GM12878 (cell line): ENCODE data around the gene SMAP1.
"Not testable (repeated sequence)": the region's sequence is repeated elsewhere in the genome, so short reads cannot be mapped to it uniquely, and the experiment has no call there.

Source experiments
- EP300 ChIP-seq, 2 experiments: fragments of 150-350 bp in 1 of 2; IDR thresholded peaks; 2 replicates each; pipeline ENCODE4 v1.6.1; 2011 to 2012; ENCODE audit warnings: low read depth in 2 of 2, low read length in 2 of 2, borderline replicate concordance in 1 of 2, improper control_type of control experiment in 1 of 2, inconsistent platforms in 1 of 2; ENCODE audit not compliant: control insufficient read depth in 1 of 2
- NFIC ChIP-seq: IDR thresholded peaks from 2 replicates; pipeline ENCODE4 v1.6.1; 2012; ENCODE audit warnings: low read depth, mild to moderate bottlenecking, inconsistent platforms, low read length, moderate library complexity
- POLR2A ChIP-seq: IDR thresholded peaks from 2 replicates; pipeline ENCODE4 v1.6.1; 2011; ENCODE audit warnings: low read depth, mild to moderate bottlenecking, low read length
- RAD51 ChIP-seq: fragments of 450-650 bp; IDR thresholded peaks from 2 replicates; pipeline ENCODE4 v1.6.1; 2016; ENCODE audit warnings: moderate library complexity, mild to moderate bottlenecking, inconsistent platforms
- TAF1 ChIP-seq: IDR thresholded peaks from 2 replicates; pipeline ENCODE4 v1.6.1; 2011; ENCODE audit warnings: mild to moderate bottlenecking, low read depth, low read length, borderline replicate concordance
- TF ChIP-seq, protein P1 (sequence below), 3 experiments: IDR thresholded peaks in 2 of 3; conservative IDR thresholded peaks in 1 of 3; 2 replicates each; pipeline ENCODE4 v1.5.1; 2011; ENCODE audit warnings: low read depth in 3 of 3, low read length in 3 of 3, mild to moderate bottlenecking in 3 of 3, control low read depth in 2 of 3, moderate library complexity in 2 of 3, inconsistent platforms in 1 of 3, mixed read lengths in 1 of 3; ENCODE audit not compliant: control insufficient read depth in 2 of 3, insufficient read depth in 1 of 3; ENCODE audit errors: extremely low read depth in 1 of 3

DNA sequence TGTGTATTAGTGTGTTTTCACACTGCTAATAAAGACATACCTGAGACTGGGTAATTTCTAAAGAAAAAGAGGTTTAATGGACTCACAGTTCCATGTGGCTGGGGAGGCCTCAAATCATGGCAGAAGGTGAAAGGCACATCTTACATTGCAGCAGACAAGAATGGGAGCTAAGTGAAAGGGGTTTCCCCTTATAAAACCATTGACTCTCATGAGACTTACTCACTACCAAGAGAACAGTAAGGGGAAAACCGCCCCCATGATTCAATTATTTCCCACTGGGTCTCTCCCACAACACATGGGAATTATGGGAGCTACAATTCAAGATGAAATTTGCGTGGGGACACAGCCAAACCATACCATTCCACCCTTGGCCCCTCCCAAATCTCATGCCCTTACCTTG, 73.1 kb downstream of the SMAP1 start:
- not testable (repeated sequence) for TF ChIP-seq RAD51; POLR2A; NFIC; TAF1; EP300 (IDR thresholded peaks at IDR 0.05; ENCODE audit: borderline replicate concordance in 1 of 2, control insufficient read depth in 1 of 2, low read depth in 2 of 2, low read length in 2 of 2)
- TF ChIP-seq, protein P1, sequence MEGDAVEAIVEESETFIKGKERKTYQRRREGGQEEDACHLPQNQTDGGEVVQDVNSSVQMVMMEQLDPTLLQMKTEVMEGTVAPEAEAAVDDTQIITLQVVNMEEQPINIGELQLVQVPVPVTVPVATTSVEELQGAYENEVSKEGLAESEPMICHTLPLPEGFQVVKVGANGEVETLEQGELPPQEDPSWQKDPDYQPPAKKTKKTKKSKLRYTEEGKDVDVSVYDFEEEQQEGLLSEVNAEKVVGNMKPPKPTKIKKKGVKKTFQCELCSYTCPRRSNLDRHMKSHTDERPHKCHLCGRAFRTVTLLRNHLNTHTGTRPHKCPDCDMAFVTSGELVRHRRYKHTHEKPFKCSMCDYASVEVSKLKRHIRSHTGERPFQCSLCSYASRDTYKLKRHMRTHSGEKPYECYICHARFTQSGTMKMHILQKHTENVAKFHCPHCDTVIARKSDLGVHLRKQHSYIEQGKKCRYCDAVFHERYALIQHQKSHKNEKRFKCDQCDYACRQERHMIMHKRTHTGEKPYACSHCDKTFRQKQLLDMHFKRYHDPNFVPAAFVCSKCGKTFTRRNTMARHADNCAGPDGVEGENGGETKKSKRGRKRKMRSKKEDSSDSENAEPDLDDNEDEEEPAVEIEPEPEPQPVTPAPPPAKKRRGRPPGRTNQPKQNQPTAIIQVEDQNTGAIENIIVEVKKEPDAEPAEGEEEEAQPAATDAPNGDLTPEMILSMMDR (IDR thresholded peaks at IDR 0.05 in 2 of 3, conservative IDR thresholded peaks at IDR 0.05 in 1 of 3; ENCODE audit: control insufficient read depth in 2 of 3, extremely low read depth in 1 of 3, insufficient read depth in 1 of 3, low read depth in 3 of 3, low read length in 3 of 3) = not testable (repeated sequence)
